Pancreas (tissue), 10 donors: ENCODE results near the gene RBM10. TPM values are rescaled to one million over a fixed set of nuclear protein-coding genes. Genes with fewer than 3 reads are reported as not detected.
"Not testable (repeated sequence)": the region's sequence is repeated elsewhere in the genome, so short reads cannot be mapped to it uniquely, and the experiment has no call there.

ENCODE experiments used
- ATAC-seq, 4 donors: fragments of 200-7000 bp; cut with Tn5 transposase; one replicate each; pipeline versions ENCODE4 v1.8.0 to v1.9.1; 2020; ENCODE audit warnings: mild to moderate bottlenecking in 4 of 4, moderate library complexity in 4 of 4
- DNase-seq, 6 donors: peaks; one replicate each; pipeline ENCODE4 v3.0.0-alpha.2; 2020
- FAIRE-seq: peaks from 2 replicates; lab custom pipeline; 2012; peaks lifted over from hg19 to GRCh38; lab: Jason Lieb, UNC
- H3K27ac ChIP-seq, 4 donors: fragments of 200-600 bp; sonication (generic); 1 replicate in 3 of 4; 2 replicates in 1 of 4; pipeline versions ENCODE4 v1.5.0 to v1.8.0; 2020
- H3K27me3 ChIP-seq, 4 donors: fragments of 200-600 bp; one replicate each; pipeline ENCODE4 v1.8.0; 2021
- H3K36me3 ChIP-seq, 3 donors: fragments of 200-600 bp; sonication (generic) in 1 of 3; one replicate each; pipeline versions ENCODE4 v1.5.0 to v1.8.0; 2020 to 2021
- H3K4me1 ChIP-seq, 3 donors: fragments of 200-600 bp; one replicate each; pipeline ENCODE4 v1.8.0; 2021
- H3K4me3 ChIP-seq, 4 donors: fragments of 200-600 bp; sonication (generic) in 2 of 4; one replicate each; pipeline versions ENCODE4 v1.5.0 to v1.8.0; 2020 to 2021
- H3K9me3 ChIP-seq, 4 donors: fragments of 200-600 bp; one replicate each; pipeline ENCODE4 v1.8.0; 2021
- WGBS, 2 donors: extraction: QIAGEN DNeasy Blood & Tissue Kit; methylation state at CpG; one replicate each; pipeline ENCODE4 v1.1.7; 2013; 5-methylcytosine and 5-hydroxymethylcytosine counted together
- intact Hi-C, 3 donors: fragments of 100-400 bp; cut with DNase I; formaldehyde crosslinking; loops; one replicate each; pipeline versions ENCODE4 v1.11.1 to v1.14.2; 2022
- polyA plus RNA-seq, 2 donors: library from polyadenylated mRNA; stranded (reverse); fragments of 200-250 nt; gene quantifications; one replicate each; pipeline ENCODE4 v1.2.3, GENCODE V29; 2013
- total RNA-seq, 6 donors: library from RNA; stranded (reverse); fragmentation: NEBNext Ultra II Directional in 4 of 6; extraction: Animal tissue kit (Norgen Biotek cat#: 25700) in 4 of 6; gene quantifications; one replicate each; pipeline versions ENCODE4 v1.2.1 to v1.2.4, GENCODE V29; 2021 to 2023
- TF ChIP-seq, protein P1 (sequence below), 4 donors: fragments of 200-600 bp; sonication (generic) in 3 of 4; IDR thresholded peaks; one replicate each; pipeline versions ENCODE4 v1.5.0 to v1.8.0; 2021; ENCODE audit warnings: antibody characterized with exemption in 4 of 4
- donor health status: healthy with polysubstance abuse.
- donor health status: DM: no; HTN: no; CAD: no; lungs with moderate emphysema.
- donor health status: DM: no; HTN: no; CAD: no.
- donor health status: control.
- donor health status: control.
- donor health status: Bipolar disorder and iron deficiency.
- donor health status: DM: yes; HTN: yes; CAD: no.
- donor health status: DM: no; HTN: no; CAD: no.
- donor health status: DM: no; HTN: no; CAD: no.
- donor health status: DM: yes; HTN: yes; CAD: no.

The RBM10 gene
- total and polyA plus RNA-seq, 8 donors: 13.3 to 42.0 (median 21.3) TPM

DNA sequence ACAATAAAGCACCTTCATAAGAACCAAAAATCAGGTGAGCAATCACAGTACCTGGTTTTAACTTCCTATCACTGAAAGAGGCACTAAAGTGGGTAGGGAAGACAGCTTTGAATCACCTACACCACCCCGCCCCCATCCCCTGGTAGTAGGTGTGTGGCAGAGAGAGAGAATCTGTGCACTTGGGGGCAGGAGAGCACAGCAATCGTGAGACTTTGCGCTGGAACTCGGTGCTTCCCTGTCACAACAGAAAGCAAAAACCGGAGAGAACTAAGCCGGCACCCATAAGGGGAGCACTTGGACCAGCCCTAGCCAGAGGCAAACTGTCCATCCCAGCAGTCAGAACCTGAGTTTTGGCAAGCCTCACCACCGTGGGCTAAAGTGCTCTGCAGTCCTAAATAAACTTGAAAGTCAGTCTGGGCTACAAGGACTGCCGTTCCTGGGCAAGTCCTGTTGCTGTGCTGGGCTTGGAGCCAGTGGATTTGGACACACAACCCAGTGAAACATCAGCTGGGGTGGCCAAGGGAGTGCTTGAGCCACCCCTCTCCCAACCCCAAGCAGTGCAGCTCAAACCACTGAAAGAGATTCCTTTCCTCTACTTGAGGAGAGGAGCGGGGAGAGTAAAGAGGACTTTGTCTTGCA lies 32.6 kb upstream of the RBM10 start:
- DNase-seq: no peak

DNA sequence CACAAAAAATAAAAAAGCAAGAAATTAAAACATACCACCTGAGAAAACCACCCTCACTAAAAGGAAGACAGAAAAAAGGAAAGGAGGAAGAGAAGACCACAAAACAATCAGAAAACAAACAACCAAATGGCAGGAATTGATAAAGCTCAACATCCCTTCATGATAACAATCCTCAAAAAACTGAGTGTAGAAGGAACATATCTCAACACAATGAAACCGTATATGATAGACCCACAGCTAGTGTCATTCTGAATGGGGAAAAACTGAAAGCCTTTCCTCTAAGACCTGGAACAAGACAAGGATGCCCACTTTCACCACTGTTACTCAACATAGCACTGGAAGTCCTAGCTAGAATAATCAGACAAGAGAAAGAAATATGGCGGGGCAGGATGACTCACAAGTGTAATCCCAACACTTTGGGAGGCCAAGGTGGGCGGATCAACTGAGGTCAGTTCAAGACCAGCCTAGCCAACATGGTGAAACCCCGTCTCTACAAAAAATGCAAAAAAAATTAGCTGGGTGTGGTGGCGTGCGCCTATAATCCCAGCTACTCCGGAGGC lies 28.4 kb upstream of the RBM10 start:
- H3K27me3 ChIP-seq, FAIRE-seq, H3K36me3 ChIP-seq, H3K4me1 ChIP-seq, ATAC-seq, H3K9me3 ChIP-seq, intact Hi-C loops, H3K27ac ChIP-seq, H3K4me3 ChIP-seq, DNase-seq: not testable (repeated sequence)
- WGBS, 2 donors: 87 to 94% methylated on average over 7 of the region's 7 CpGs

More for the DNA sequence above, 32.6 kb upstream of the RBM10 start:
- TF ChIP-seq, protein P1, sequence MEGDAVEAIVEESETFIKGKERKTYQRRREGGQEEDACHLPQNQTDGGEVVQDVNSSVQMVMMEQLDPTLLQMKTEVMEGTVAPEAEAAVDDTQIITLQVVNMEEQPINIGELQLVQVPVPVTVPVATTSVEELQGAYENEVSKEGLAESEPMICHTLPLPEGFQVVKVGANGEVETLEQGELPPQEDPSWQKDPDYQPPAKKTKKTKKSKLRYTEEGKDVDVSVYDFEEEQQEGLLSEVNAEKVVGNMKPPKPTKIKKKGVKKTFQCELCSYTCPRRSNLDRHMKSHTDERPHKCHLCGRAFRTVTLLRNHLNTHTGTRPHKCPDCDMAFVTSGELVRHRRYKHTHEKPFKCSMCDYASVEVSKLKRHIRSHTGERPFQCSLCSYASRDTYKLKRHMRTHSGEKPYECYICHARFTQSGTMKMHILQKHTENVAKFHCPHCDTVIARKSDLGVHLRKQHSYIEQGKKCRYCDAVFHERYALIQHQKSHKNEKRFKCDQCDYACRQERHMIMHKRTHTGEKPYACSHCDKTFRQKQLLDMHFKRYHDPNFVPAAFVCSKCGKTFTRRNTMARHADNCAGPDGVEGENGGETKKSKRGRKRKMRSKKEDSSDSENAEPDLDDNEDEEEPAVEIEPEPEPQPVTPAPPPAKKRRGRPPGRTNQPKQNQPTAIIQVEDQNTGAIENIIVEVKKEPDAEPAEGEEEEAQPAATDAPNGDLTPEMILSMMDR (IDR thresholded peaks at IDR 0.05): no peak
- no peak for FAIRE-seq
- no peak overlapping the region for H3K4me3 ChIP-seq
- peak in 1 of 4 donors; percentile 67 for ATAC-seq
- H3K9me3 ChIP-seq: no peaks in the 10 kb centered on the region
- no peak overlapping the region for H3K27ac ChIP-seq
- H3K27me3 ChIP-seq: no peaks in the 10 kb centered on the region
- intact Hi-C loops: no loop called here
- H3K36me3 ChIP-seq: no peaks in the 10 kb centered on the region
- WGBS, 2 donors: 58 to 62% methylated on average over 9 of the region's 9 CpGs
- no peaks in the 10 kb centered on the region for H3K4me1 ChIP-seq

DNA sequence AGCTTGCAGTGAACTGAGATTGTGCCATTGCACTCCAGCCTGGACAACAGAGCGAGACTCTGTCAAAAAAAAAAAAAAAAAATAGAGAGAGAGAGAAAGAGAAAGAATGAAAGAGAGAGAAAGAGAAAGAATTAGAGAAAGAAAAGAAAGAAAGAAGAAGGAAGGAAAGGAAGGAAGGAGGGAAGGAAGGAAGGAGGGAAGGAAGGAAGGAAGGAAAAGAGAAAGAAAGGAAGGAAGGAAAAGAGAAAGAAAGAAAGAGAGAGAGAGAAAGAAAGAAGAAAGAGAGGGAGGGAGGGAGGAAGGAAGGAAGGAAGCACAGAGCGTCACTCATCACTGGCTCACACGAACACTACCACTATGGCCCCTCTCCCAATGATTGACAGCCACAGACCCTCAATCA lies 20.6 kb upstream of the RBM10 start:
- DNase-seq, FAIRE-seq, H3K36me3 ChIP-seq, H3K4me3 ChIP-seq, intact Hi-C loops, ATAC-seq, H3K9me3 ChIP-seq, H3K27ac ChIP-seq, H3K4me1 ChIP-seq: not testable (repeated sequence)
- H3K27me3 ChIP-seq: peaks cover 0 to 16% (median 1%) of the 10 kb centered on the region in 4 donors
- 80 to 85% methylated on average over 3 of the region's 3 CpGs for WGBS, 2 donors

DNA sequence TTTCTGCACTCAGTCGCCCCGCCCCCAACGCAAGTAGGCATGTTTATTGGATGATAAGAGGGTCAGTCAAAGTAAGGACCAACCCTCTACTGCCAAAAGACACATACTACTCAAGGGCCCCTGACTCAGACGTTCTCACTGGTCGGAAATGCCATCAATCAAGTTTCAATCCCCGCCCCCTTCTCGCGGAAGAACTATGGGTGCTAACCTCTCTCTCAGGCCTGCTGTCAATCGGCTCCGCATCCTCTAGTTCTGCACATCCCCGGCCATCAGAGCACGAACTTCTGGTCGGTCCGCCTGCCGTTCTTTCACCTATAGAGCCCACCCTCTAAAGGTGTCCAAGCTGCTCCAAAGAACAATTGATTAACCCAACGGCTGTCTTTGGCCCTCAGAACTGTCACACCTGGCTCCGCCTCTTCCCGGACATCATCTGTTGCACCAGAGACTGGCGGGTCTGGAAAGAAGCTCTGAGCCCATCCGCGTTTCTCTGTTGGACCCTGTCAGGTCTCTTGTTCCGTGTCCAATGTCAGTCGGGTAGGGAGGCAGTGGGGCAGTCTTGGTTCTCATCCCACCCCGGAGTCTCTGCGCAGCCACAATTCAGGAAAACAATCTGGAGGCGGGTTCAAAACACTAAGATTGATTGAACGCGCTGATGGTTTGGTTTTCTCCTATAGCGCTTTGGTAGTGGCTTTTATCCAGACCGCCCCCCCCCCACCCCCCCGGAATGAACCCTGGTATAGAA lies 15.7 kb upstream of the RBM10 start:
- TF ChIP-seq, protein P1 (IDR thresholded peaks at IDR 0.05): no peak
- Histone ChIP-seq H3K9me3 (no peaks in the 10 kb centered on the region), H3K27me3 (peaks cover 0 to 11% (median 0%) of the 10 kb centered on the region in 4 donors), H3K27ac (peak overlapping the region in 3 of 4 donors; percentile 4 to 73 (median 72)), H3K4me1 (no peaks in the 10 kb centered on the region), H3K4me3 (peak overlapping the region; percentile 9 to 50 (median 31)), H3K36me3 (no peaks in the 10 kb centered on the region)
- FAIRE-seq (peak; percentile 91), ATAC-seq (peak; percentile 97 to 99 (median 98)), DNase-seq (peak; percentile 84 to 95 (median 89))
- intact Hi-C loops: no loop called here
- 0 to 30% methylated on average over 31 of the region's 31 CpGs for WGBS, 2 donors

DNA sequence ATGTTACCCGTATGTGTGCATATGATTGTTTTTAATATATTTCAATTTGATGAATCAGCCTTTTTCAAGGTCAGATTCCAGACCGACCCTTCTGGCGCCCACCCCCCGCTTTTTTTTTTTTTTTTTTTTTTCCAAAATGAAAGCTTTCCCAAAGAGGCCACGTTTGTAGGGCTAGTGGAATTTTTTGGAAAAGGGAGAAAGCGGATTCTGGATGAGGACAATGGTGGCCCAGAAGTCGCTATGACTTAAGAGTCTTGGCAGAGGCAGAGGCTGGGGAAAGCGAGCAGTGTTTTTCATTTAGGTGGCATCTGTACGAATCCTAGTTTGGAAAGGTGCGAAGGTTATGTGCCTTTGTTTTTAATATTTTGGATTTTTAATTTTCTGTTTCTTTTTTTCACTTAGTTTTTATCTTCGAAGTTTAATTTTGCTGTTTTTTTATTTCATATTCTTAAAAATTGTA lies 15.1 kb upstream of the RBM10 start:
- FAIRE-seq (no peak), DNase-seq (no peak)

More for the DNA sequence above, 15.1 kb upstream of the RBM10 start:
- Histone ChIP-seq H3K36me3 (no peaks in the 10 kb centered on the region), H3K4me1 (no peaks in the 10 kb centered on the region), H3K9me3 (no peaks in the 10 kb centered on the region), H3K27me3 (peaks cover 0 to 11% (median 0%) of the 10 kb centered on the region in 4 donors), H3K4me3 (peak overlapping the region in 3 of 4 donors; percentile 9 to 50 (median 34)), H3K27ac (peak overlapping the region in 1 of 4 donors; percentile 73)
- WGBS, 2 donors: 12 to 34% methylated on average over 11 of the region's 11 CpGs
- ATAC-seq: no peak
- TF ChIP-seq, protein P1 (IDR thresholded peaks at IDR 0.05): no peak
- intact Hi-C loops: no loop called here
